ENCODE measurements around the gene PLRG1.

PLRG1 gene

DNA sequence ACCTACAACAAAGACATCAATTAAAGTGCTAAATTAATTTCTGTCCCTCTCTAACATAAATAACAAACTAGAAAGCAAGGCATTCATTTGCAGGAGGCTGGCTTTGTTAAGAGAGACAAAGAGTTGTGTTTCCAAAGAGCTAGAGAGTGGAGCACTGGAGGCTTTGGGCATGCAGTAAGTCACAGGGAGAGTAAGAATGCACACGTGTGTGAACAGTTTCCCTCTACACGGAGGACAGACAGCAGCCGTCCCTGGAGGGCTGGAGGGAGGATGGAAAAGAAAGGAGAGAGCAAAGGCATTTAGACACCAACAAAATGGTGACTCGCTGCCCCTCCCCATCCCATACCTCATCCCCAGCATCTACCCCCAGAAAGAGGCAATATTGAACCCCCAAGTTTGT is 38.2 kb downstream of the PLRG1 start (continued):
- TF ChIP-seq REST (tag by site-specific recombination; IDR thresholded peaks at IDR 0.05) (no peak), HOXD13 (CRISPR knock-in tag; IDR thresholded peaks at IDR 0.05; ENCODE audit: borderline replicate concordance) (no peak), ZNF610 (tag by site-specific recombination; IDR thresholded peaks at IDR 0.05; ENCODE audit: borderline replicate concordance) (no peak)
- TF ChIP-seq, protein P1, sequence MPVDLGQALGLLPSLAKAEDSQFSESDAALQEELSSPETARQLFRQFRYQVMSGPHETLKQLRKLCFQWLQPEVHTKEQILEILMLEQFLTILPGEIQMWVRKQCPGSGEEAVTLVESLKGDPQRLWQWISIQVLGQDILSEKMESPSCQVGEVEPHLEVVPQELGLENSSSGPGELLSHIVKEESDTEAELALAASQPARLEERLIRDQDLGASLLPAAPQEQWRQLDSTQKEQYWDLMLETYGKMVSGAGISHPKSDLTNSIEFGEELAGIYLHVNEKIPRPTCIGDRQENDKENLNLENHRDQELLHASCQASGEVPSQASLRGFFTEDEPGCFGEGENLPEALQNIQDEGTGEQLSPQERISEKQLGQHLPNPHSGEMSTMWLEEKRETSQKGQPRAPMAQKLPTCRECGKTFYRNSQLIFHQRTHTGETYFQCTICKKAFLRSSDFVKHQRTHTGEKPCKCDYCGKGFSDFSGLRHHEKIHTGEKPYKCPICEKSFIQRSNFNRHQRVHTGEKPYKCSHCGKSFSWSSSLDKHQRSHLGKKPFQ (tag by site-specific recombination; IDR thresholded peaks at IDR 0.05), result no peak
- TF ChIP-seq, protein P2, sequence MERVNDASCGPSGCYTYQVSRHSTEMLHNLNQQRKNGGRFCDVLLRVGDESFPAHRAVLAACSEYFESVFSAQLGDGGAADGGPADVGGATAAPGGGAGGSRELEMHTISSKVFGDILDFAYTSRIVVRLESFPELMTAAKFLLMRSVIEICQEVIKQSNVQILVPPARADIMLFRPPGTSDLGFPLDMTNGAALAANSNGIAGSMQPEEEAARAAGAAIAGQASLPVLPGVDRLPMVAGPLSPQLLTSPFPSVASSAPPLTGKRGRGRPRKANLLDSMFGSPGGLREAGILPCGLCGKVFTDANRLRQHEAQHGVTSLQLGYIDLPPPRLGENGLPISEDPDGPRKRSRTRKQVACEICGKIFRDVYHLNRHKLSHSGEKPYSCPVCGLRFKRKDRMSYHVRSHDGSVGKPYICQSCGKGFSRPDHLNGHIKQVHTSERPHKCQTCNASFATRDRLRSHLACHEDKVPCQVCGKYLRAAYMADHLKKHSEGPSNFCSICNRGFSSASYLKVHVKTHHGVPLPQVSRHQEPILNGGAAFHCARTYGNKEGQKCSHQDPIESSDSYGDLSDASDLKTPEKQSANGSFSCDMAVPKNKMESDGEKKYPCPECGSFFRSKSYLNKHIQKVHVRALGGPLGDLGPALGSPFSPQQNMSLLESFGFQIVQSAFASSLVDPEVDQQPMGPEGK (tag by site-specific recombination; IDR thresholded peaks at IDR 0.05), result no peak

DNA sequence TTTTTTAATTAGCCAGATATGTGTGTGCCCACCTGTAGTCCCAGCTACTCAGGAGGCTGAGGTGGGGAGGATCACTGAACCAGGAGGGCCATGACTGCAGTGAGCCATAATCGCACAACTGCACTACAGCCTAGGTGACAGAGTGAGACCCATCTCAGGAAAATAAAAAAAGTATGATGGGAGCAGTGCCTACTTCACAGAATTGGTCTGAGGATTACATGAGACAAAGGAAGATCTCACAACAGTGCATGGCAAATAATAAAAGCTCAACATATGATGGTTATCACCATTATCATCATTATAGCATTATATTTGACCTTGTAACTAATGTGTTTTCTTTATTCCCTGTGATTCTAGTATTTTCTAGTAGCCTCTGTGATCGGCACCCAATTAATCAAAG is 38.7 kb downstream of the PLRG1 start:
- Histone ChIP-seq H3K4me1 (ENCODE audit: control insufficient read depth, insufficient read depth, low read length) (no peaks in the 10 kb centered on the region), H3K4me3 (ENCODE audit: low read depth, low read length) (no peak overlapping the region), H3K9me3 (ENCODE audit: control insufficient read depth, insufficient read depth, low read depth, low read length) (no peaks in the 10 kb centered on the region), H3K36me3 (ENCODE audit: control insufficient read depth in 2 of 2, insufficient read depth in 1 of 2, low read length in 2 of 2) (no peaks in the 10 kb centered on the region), H3K27ac (ENCODE audit: extremely low read depth, low read depth, low read length) (no peak overlapping the region)
- ChIA-PET POLR2A (no interaction called here), CTCF (interaction anchor here (1.4 to 2.0 kb wide), 2 partner anchors 9 to 10 kb away, joined by 4 to 8 read pairs; no protein-coding TSS in a partner anchor)
- TF ChIP-seq ZNF530 (tag by site-specific recombination; IDR thresholded peaks at IDR 0.05; ENCODE audit: low read depth) (no peak), ZNF274 (IDR thresholded peaks at IDR 0.05; ENCODE audit: low read length) (no peak), ZNF274 (tag by site-specific recombination; IDR thresholded peaks at IDR 0.05; ENCODE audit: borderline replicate concordance) (no peak), ZNF140 (tag by site-specific recombination; IDR thresholded peaks at IDR 0.05) (no peak), ZNF777 (tag by site-specific recombination; IDR thresholded peaks at IDR 0.05; ENCODE audit: borderline replicate concordance) (no peak), ZNF362 (tag by site-specific recombination; IDR thresholded peaks at IDR 0.05) (no peak), ZNF626 (tag by site-specific recombination; IDR thresholded peaks at IDR 0.05) (no peak), ZNF391 (tag by site-specific recombination; IDR thresholded peaks at IDR 0.05; ENCODE audit: borderline replicate concordance, low read depth) (no peak), ZBTB44 (tag by site-specific recombination; IDR thresholded peaks at IDR 0.05) (no peak), ZBTB49 (tag by site-specific recombination; IDR thresholded peaks at IDR 0.05; ENCODE audit: low read depth) (no peak), ZNF266 (tag by site-specific recombination; IDR thresholded peaks at IDR 0.05; ENCODE audit: low read depth) (no peak)
- TF ChIP-seq, protein P3, sequence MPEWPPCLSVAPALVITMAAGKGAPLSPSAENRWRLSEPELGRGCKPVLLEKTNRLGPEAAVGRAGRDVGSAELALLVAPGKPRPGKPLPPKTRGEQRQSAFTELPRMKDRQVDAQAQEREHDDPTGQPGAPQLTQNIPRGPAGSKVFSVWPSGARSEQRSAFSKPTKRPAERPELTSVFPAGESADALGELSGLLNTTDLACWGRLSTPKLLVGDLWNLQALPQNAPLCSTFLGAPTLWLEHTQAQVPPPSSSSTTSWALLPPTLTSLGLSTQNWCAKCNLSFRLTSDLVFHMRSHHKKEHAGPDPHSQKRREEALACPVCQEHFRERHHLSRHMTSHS (tag by site-specific recombination; IDR thresholded peaks at IDR 0.05), result no peak
- TF ChIP-seq, protein P4, sequence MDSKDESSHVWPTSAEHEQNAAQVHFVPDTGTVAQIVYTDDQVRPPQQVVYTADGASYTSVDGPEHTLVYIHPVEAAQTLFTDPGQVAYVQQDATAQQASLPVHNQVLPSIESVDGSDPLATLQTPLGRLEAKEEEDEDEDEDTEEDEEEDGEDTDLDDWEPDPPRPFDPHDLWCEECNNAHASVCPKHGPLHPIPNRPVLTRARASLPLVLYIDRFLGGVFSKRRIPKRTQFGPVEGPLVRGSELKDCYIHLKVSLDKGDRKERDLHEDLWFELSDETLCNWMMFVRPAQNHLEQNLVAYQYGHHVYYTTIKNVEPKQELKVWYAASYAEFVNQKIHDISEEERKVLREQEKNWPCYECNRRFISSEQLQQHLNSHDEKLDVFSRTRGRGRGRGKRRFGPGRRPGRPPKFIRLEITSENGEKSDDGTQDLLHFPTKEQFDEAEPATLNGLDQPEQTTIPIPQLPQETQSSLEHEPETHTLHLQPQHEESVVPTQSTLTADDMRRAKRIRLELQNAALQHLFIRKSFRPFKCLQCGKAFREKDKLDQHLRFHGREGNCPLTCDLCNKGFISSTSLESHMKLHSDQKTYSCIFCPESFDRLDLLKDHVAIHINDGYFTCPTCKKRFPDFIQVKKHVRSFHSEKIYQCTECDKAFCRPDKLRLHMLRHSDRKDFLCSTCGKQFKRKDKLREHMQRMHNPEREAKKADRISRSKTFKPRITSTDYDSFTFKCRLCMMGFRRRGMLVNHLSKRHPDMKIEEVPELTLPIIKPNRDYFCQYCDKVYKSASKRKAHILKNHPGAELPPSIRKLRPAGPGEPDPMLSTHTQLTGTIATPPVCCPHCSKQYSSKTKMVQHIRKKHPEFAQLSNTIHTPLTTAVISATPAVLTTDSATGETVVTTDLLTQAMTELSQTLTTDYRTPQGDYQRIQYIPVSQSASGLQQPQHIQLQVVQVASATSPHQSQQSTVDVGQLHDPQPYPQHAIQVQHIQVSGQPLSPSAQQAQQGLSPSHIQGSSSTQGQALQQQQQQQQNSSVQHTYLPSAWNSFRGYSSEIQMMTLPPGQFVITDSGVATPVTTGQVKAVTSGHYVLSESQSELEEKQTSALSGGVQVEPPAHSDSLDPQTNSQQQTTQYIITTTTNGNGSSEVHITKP (tag by site-specific recombination; IDR thresholded peaks at IDR 0.05), result no peak
